Measurements from ENCODE around the gene SLIT3. TPM values are rescaled to one million over a fixed set of nuclear protein-coding genes. Genes with fewer than 3 reads are reported as not detected.

Gene SLIT3
- total RNA-seq, 1 donor from 2014 or later = 56.6 TPM

- Mint-ChIP-seq H3K27ac (no peak overlapping the region), H3K9me3 (no peaks in the 10 kb centered on the region), H3K4me3 (no peak overlapping the region)
Measured at GRCh38 chr5:169173372-169173771, 127.6 kb downstream of the SLIT3 start.

GRCh38 chr5:169171515-169171914, 129.4 kb downstream of the SLIT3 start:
- Mint-ChIP-seq H3K27me3 (peaks cover 4% of the 10 kb centered on the region), H3K4me1 (ENCODE audit: unreplicated experiment) (peaks cover 13% of the 10 kb centered on the region), H3K4me3 (no peak overlapping the region), H3K9me3 (no peaks in the 10 kb centered on the region), H3K36me3 (peaks cover 8% of the 10 kb centered on the region), H3K27ac (no peak overlapping the region)
- no peak for TF ChIP-seq CTCF (conservative IDR thresholded peaks at IDR 0.05)
- DNase-seq (ENCODE audit: extremely low spot score, unreplicated experiment) = no peak

More at GRCh38 chr5:169173372-169173771, 127.6 kb downstream of the SLIT3 start:
- H3K4me1 Mint-ChIP-seq (ENCODE audit: unreplicated experiment) = peaks cover 12% of the 10 kb centered on the region
- DNase-seq (ENCODE audit: extremely low spot score, unreplicated experiment) = no peak
- TF ChIP-seq CTCF (conservative IDR thresholded peaks at IDR 0.05) = no peak
- peaks cover 4% of the 10 kb centered on the region for H3K36me3 Mint-ChIP-seq
- H3K27me3 Mint-ChIP-seq = peaks cover 4% of the 10 kb centered on the region

GRCh38 chr5:169169783-169170182, 131.2 kb downstream of the SLIT3 start:
- Mint-ChIP-seq H3K4me1 (ENCODE audit: unreplicated experiment) (peaks cover 21% of the 10 kb centered on the region), H3K27me3 (peaks cover 4% of the 10 kb centered on the region), H3K4me3 (no peak overlapping the region), H3K9me3 (no peaks in the 10 kb centered on the region), H3K36me3 (peaks cover 8% of the 10 kb centered on the region), H3K27ac (no peak overlapping the region)
- no peak for TF ChIP-seq CTCF (conservative IDR thresholded peaks at IDR 0.05)
- DNase-seq (ENCODE audit: extremely low spot score, unreplicated experiment) = no peak

- H3K9me3 Mint-ChIP-seq = no peaks in the 10 kb centered on the region
Measured at GRCh38 chr5:169168280-169168679, 132.7 kb downstream of the SLIT3 start.

GRCh38 chr5:169166078-169166477, 134.9 kb downstream of the SLIT3 start:
- Mint-ChIP-seq H3K36me3 (peaks cover 12% of the 10 kb centered on the region), H3K4me1 (ENCODE audit: unreplicated experiment) (peaks cover 46% of the 10 kb centered on the region), H3K9me3 (no peaks in the 10 kb centered on the region), H3K27ac (no peak overlapping the region), H3K4me3 (no peak overlapping the region), H3K27me3 (peaks cover 4% of the 10 kb centered on the region)
- no peak for TF ChIP-seq CTCF (conservative IDR thresholded peaks at IDR 0.05)
- DNase-seq (ENCODE audit: extremely low spot score, unreplicated experiment) = no peak

More at GRCh38 chr5:169168280-169168679, 132.7 kb downstream of the SLIT3 start:
- peaks cover 4% of the 10 kb centered on the region for H3K27me3 Mint-ChIP-seq
- H3K4me1 Mint-ChIP-seq (ENCODE audit: unreplicated experiment) = peaks cover 29% of the 10 kb centered on the region
- DNase-seq (ENCODE audit: extremely low spot score, unreplicated experiment) = no peak
- no peak overlapping the region for H3K27ac Mint-ChIP-seq
- no peak for TF ChIP-seq CTCF (conservative IDR thresholded peaks at IDR 0.05)
- no peak overlapping the region for H3K4me3 Mint-ChIP-seq
- H3K36me3 Mint-ChIP-seq = peaks cover 8% of the 10 kb centered on the region

- DNase-seq (ENCODE audit: extremely low spot score, unreplicated experiment) = no peak
- no peak overlapping the region for H3K4me3 Mint-ChIP-seq
- peaks cover 2% of the 10 kb centered on the region for H3K27me3 Mint-ChIP-seq
- H3K9me3 Mint-ChIP-seq = peaks cover 1% of the 10 kb centered on the region
- no peak for TF ChIP-seq CTCF (conservative IDR thresholded peaks at IDR 0.05)
- no peak overlapping the region for H3K27ac Mint-ChIP-seq
- peaks cover 55% of the 10 kb centered on the region for H3K4me1 Mint-ChIP-seq (ENCODE audit: unreplicated experiment)
- H3K36me3 Mint-ChIP-seq = peaks cover 14% of the 10 kb centered on the region
Measured at GRCh38 chr5:169165052-169165451, 135.9 kb downstream of the SLIT3 start.
